Caki2 (cell line): Measurements from ENCODE around the gene CCDC190. TPM values are rescaled to one million over a fixed set of nuclear protein-coding genes. Genes with fewer than 3 reads are reported as not detected.
A peak's percentile ranks its signal among the peaks of the same experiment; 100 is the strongest.

Source experiments
- DNase-seq: peaks from one replicate; pipeline ENCODE4 v3.0.0-alpha.2; 2015; ENCODE audit warnings: low read depth
- in situ Hi-C: cut with HindIII; loops from 2 replicates; pipeline ENCODE4 v1.10.0; 2016; ENCODE audit warnings: low sequenced_read_pairs, low pct_unique_long_range_greater_than_20kb, mixed read lengths
- total RNA-seq: library from RNA; depleted of rRNA; stranded (reverse); fragments of >200 nt; shearing (Covaris generic); gene quantifications from 2 replicates; pipeline ENCODE4 v1.2.3, GENCODE V29; 2014; ENCODE audit warnings: low replicate concordance; rRNA removed

Gene CCDC190, protein sequence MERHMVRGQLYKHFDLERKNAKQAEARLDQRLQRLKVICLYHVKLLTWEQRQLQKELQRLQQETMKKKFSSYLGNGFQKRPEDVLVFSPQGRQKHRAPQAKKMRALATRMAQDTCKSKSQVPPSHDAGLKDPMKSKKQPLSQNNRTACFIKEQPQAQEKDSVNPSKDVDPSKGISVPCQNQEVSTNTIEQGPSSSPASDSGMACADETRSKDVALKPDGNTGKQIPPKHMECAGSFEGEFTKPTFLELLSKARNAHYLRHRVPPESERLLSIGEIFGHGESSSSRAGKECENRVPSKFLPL
- not detected in 2 replicates for total RNA-seq

DNA sequence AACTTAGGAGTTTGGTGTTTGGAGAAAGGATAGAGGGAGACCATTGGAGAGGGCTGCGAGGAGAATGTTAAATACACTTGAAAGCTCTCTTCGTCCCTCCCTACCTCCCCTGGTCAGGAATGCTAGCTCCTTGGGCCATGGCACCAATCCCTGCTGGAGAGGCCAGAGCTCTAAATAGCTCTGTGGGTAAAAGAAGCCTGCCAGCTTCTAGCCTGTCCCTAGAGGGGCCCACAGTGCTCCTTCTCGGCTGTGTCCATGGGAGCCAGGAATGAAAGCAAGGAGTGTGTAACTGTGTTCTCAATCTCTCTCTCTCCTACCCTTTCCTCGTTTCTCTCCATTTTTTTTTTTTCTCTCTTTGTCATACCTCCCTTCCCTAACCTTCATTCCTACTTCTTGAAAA lies at the start of gene CCDC190:
TSS of gene CCDC190 (minus strand) at position 75 of the 400 bp plus-strand sequence. CDS start 1,529 bp downstream, outside the sequence.
- in situ Hi-C loops = no loop called here
- no peak for DNase-seq

GRCh38 chr1:162910161-162910560 lies 49.2 kb upstream of the CCDC190 start:
- in situ Hi-C loops = no loop called here
- no peak for DNase-seq

- DNase-seq = peak; percentile 61
- in situ Hi-C loops = no loop called here
Measured at GRCh38 chr1:162908780-162909179, 47.8 kb upstream of the CCDC190 start.

DNA sequence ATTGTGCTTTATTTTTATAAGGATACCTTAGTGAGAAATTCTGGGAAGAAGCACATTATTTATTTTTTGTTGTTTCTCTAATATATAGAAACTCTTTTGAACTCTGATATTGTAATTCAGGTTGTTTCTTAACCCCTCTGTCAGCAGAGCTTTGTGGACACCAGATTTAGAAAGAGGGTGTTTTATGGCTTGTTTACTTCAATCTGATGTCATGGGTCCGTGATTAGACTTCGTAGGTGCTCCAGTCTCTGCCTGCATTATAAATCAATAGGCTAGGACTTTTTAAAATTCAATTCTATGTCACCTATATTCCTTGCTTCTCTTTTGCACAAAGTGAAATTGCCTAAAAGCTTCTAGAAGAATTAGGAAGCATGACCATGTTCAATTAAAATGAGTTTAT lies 47.3 kb upstream of the CCDC190 start:
- no peak for DNase-seq
- in situ Hi-C loops = no loop called here

DNA sequence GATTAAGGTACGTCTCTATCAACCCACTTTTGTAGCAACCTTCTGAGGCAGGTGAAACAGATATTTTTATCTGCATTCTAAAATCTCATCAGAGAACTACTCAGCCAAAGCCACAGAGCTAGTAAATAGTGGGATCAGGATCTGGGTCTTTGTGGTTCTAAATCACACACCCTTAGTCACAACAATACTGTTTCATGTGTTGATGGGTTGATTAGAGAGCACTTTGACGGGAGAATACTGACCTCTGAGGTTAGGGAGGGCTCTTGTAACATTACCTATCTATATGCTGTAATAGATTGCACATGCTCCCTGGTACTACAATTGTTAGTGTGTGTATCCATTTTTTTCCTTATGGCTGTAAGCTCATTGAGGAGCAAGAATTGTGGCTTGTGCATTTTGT lies 45.5 kb upstream of the CCDC190 start:
- no peak for DNase-seq
- in situ Hi-C loops = no loop called here

GRCh38 chr1:162905174-162906158 lies 44.5 kb upstream of the CCDC190 start:
- peak; percentile 64 for DNase-seq
- in situ Hi-C loops = no loop called here

DNA sequence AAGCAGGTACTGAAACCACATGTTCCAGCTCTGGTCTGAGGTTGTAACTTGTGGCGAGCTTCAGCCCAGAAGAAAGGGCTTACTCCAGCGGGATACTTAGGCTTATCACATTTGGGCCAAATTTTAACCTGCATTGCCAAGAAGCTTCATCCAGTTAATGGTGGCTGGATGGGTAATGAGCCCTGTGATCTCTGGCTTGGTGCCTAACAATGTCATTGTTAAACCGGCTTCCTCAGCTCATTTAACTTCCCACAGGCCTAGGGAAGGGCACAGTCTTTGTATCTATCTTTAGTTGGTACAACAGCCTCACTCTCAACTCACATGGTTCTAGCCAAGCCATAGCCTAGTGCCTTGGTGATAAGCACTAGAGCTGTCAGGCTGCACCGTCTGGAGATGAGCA lies 43.6 kb upstream of the CCDC190 start:
- in situ Hi-C loops = no loop called here
- peak; percentile 86 for DNase-seq

GRCh38 chr1:162904023-162904422 lies 43.0 kb upstream of the CCDC190 start:
- in situ Hi-C loops = no loop called here

GRCh38 chr1:162903246-162903645 lies 42.3 kb upstream of the CCDC190 start:
- DNase-seq = no peak
- in situ Hi-C loops = no loop called here

More at GRCh38 chr1:162904023-162904422, 43.0 kb upstream of the CCDC190 start:
- no peak for DNase-seq

- no peak for DNase-seq
- in situ Hi-C loops = no loop called here
Measured at GRCh38 chr1:162902416-162902815, 41.4 kb upstream of the CCDC190 start.

DNA sequence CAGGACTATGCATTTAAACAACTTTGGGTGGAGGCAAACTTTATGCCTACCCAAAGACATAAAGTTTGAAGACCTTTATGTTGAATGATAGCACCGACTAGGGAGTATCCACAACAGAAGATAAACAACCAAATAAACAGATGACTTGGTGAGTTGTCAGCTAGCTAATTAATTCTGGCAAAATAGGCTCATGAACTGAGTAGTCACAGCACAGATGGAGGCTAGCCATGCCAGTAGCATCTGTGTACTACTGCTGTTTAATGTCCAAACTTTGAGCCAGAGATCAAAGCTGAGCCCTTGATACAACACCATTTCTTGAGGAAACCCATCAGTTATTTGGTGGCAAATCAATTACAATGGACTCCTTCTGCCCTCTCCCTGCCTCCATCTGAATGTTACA lies 40.3 kb upstream of the CCDC190 start:
- DNase-seq = no peak
- in situ Hi-C loops = no loop called here

GRCh38 chr1:162899422-162900146 lies 38.6 kb upstream of the CCDC190 start:
- peak; percentile 87 for DNase-seq
- in situ Hi-C loops = no loop called here

DNA sequence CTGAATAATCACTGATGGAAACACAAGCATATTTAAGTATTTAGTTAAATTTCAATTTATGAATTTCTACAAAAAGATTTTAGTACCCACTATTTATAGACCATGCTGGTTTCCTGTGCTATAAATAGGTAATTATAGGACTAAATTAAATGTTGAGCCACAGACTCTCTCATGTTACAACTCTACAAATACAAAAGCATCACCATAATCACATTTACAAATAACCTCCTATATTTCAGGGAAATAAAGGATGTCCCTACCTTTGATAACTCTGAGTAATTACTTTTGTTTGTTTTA lies 32.6 kb upstream of the CCDC190 start:
- in situ Hi-C loops = no loop called here
- DNase-seq = no peak

GRCh38 chr1:162892906-162893611 lies 32.1 kb upstream of the CCDC190 start:
- in situ Hi-C loops = no loop called here
- no peak for DNase-seq

DNA sequence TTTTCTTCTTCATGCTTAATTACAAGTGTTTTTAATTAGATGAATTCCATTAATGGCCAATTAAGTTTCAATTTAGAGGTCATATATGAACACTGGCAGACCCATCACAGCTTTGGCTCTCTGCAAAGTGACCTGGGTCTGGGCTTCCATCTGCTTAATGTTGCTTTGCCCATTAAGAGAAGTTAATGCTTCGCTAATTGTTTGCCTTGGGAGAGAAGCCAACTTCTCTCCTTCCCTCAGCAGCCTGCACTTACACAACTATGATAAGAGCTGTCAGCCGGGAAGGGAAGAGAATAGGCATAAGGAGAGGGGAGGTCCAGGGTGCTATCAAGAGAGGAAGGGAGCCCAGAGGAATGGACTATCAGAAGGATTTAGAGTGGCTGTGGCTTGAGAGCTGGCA lies 29.0 kb upstream of the CCDC190 start:
- in situ Hi-C loops = no loop called here

GRCh38 chr1:162886705-162887104 lies 25.7 kb upstream of the CCDC190 start:
- DNase-seq = no peak
- in situ Hi-C loops = no loop called here

More for the DNA sequence above, 29.0 kb upstream of the CCDC190 start:
- DNase-seq = no peak

DNA sequence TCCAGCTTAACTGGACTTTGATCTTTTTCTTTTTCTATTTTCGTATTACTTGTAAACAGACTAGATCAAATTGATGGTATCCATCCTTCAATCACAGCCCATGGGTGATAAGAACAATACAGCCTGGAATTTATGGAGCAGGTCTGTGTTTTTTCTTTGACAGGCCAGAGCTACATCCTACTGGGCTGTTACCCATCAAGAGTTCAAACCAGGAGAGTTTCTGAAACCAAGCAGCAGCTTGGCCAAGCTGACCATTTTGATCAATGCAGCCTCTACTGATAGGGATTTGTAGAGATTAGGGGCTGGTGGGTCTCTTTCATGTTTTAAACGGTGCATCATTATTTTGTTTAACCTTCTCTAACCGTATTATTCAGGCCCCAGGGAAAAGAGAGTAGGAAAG lies 24.3 kb upstream of the CCDC190 start:
- in situ Hi-C loops = no loop called here
- no peak for DNase-seq

DNA sequence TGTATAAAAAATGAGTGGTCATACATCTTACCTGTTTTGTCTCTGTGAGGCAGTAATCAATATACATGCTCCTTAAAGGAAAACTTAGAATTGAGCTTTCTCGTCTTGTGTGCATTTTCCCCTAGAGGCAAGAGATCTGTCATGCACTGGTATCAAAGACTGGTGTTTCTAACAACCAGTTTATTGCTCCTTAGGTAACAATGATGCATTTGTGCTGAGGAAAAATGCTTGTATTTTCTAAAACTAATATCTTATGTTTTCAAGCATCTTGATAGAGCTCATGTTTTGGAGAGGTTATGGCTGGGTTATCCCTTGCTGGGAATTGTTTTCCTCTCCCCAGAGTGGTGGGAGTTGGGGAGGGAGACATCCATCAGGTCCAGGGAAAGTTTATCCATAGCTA lies 23.9 kb upstream of the CCDC190 start:
- DNase-seq = no peak
- in situ Hi-C loops = no loop called here
